HG02938 (cell line): ENCODE measurements around the gene C1RL.
"Not testable (repeated sequence)": the region's sequence is repeated elsewhere in the genome, so short reads cannot be mapped to it uniquely, and the experiment has no call there.

Source experiments
- ATAC-seq: cut with Tn5 transposase; IDR thresholded peaks from one replicate; pipeline ENCODE4 v1.9.1; 2021; ENCODE audit warnings: mild to moderate bottlenecking, moderate library complexity; ENCODE audit not compliant: unreplicated experiment

The C1RL gene

GRCh38 chr12:7066596-7066995 lies 42.4 kb downstream of the C1RL start:
- no peak for ATAC-seq

- no peak for ATAC-seq
These were observed 43.9 kb downstream of the C1RL start for GRCh38 chr12:7065073-7065623.

- ATAC-seq, result no peak
These were observed 44.5 kb downstream of the C1RL start for GRCh38 chr12:7064516-7064915.

GRCh38 chr12:7061596-7061995 lies 47.4 kb downstream of the C1RL start:
- no peak for ATAC-seq

GRCh38 chr12:7061138-7061537 lies 47.9 kb downstream of the C1RL start:
- no peak for ATAC-seq

- ATAC-seq, result no peak
These were observed 48.6 kb downstream of the C1RL start, which contains the start of gene C1S for GRCh38 chr12:7060353-7060954. C1S (plus strand) TSS chr12:7060718; CDS start chr12:7061913, 1,195 bp downstream.

GRCh38 chr12:7059780-7060179 lies 49.2 kb downstream of the C1RL start:
- no peak for ATAC-seq

GRCh38 chr12:7058850-7059395 lies 50.1 kb downstream of the C1RL start:
- ATAC-seq, result no peak

GRCh38 chr12:7058163-7058845 lies 50.7 kb downstream of the C1RL start:
- no peak for ATAC-seq

- ATAC-seq, result not testable (repeated sequence)
These were observed 53.3 kb downstream of the C1RL start for GRCh38 chr12:7055736-7056135.

GRCh38 chr12:7054925-7055324 lies 54.1 kb downstream of the C1RL start:
- no peak for ATAC-seq

- ATAC-seq, result not testable (repeated sequence)
These were observed 59.0 kb downstream of the C1RL start for GRCh38 chr12:7049973-7050372.

- ATAC-seq, result not testable (repeated sequence)
These were observed 59.5 kb downstream of the C1RL start for GRCh38 chr12:7049445-7049951.

GRCh38 chr12:7047306-7047705 lies 61.7 kb downstream of the C1RL start:
- no peak for ATAC-seq

- ATAC-seq, result no peak
These were observed 62.5 kb downstream of the C1RL start for GRCh38 chr12:7046383-7047105.

GRCh38 chr12:7045913-7046312 lies 63.1 kb downstream of the C1RL start:
- no peak for ATAC-seq
